Fibroblast of lung (primary cell): Measurements from ENCODE around the gene PLVAP.

ENCODE experiments used
- EZH2 ChIP-seq: IDR thresholded peaks from 2 replicates; pipeline ENCODE4 v1.5.1; 2012; ENCODE audit warnings: low read length, control low read depth, mild to moderate bottlenecking; ENCODE audit errors: missing control alignments
- TF ChIP-seq, protein P1 (sequence below), 2 donors: IDR thresholded peaks in 1 of 2; conservative IDR thresholded peaks in 1 of 2; 1 replicate in 1 of 2; 2 replicates in 1 of 2; pipeline ENCODE4 v1.5.1; 2011 to 2012; ENCODE audit warnings: low read length in 2 of 2, control low read depth in 1 of 2, inconsistent platforms in 1 of 2, low read depth in 1 of 2, mild to moderate bottlenecking in 1 of 2

DNA sequence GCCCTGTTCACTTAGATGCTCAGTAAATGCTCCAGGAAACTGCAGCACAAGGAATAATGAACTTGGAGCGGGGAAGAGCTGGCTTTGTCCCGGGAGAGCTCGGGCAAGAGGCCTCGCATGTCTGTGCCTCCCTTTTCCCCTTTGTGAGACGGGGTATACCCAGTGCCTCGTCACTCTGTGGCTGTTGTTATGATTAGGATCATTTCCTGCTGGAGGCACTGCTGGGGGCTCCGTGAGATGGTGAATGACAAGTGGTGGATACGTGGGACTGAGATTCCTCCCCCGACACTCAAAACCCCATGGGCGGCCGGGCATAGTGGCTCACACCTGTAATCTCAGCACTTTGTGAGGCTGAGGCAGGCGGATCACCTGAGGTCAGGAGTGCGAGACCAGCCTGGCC is 1.1 kb upstream of the PLVAP start:
- TF ChIP-seq, protein P1, sequence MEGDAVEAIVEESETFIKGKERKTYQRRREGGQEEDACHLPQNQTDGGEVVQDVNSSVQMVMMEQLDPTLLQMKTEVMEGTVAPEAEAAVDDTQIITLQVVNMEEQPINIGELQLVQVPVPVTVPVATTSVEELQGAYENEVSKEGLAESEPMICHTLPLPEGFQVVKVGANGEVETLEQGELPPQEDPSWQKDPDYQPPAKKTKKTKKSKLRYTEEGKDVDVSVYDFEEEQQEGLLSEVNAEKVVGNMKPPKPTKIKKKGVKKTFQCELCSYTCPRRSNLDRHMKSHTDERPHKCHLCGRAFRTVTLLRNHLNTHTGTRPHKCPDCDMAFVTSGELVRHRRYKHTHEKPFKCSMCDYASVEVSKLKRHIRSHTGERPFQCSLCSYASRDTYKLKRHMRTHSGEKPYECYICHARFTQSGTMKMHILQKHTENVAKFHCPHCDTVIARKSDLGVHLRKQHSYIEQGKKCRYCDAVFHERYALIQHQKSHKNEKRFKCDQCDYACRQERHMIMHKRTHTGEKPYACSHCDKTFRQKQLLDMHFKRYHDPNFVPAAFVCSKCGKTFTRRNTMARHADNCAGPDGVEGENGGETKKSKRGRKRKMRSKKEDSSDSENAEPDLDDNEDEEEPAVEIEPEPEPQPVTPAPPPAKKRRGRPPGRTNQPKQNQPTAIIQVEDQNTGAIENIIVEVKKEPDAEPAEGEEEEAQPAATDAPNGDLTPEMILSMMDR (conservative IDR thresholded peaks at IDR 0.05 in 1 of 2, IDR thresholded peaks at IDR 0.05 in 1 of 2; ENCODE audit: low read depth in 1 of 2, low read length in 2 of 2), result no peak
- TF ChIP-seq EZH2, result no peak
